Fibroblast of villous mesenchyme (primary cell): Measurements from ENCODE around the gene ATP6V1F. TPM values are rescaled to one million over a fixed set of nuclear protein-coding genes. Genes with fewer than 3 reads are reported as not detected.
A peak's percentile ranks its signal among the peaks of the same experiment; 100 is the strongest.

Source experiments
- DNase-seq: peaks from one replicate; pipeline ENCODE4 v3.0.0-alpha.2; 2010; ENCODE audit warnings: low read depth
- H3K4me3 ChIP-seq: 2 replicates; pipeline ENCODE4 v1.5.1; 2011; ENCODE audit warnings: low read depth, mild to moderate bottlenecking, low read length
- total RNA-seq: library from RNA; depleted of rRNA; stranded (reverse); fragments of >200 nt; gene quantifications from 2 replicates; pipeline ENCODE4 v1.2.3, GENCODE V29; 2012
- TF ChIP-seq, protein P1 (sequence below): IDR thresholded peaks from 2 replicates; pipeline ENCODE4 v1.5.1; 2012; ENCODE audit warnings: low read depth, mild to moderate bottlenecking, low read length; ENCODE audit not compliant: insufficient read depth

ATP6V1F gene
- total RNA-seq, 1 donor = 82.5 TPM

DNA sequence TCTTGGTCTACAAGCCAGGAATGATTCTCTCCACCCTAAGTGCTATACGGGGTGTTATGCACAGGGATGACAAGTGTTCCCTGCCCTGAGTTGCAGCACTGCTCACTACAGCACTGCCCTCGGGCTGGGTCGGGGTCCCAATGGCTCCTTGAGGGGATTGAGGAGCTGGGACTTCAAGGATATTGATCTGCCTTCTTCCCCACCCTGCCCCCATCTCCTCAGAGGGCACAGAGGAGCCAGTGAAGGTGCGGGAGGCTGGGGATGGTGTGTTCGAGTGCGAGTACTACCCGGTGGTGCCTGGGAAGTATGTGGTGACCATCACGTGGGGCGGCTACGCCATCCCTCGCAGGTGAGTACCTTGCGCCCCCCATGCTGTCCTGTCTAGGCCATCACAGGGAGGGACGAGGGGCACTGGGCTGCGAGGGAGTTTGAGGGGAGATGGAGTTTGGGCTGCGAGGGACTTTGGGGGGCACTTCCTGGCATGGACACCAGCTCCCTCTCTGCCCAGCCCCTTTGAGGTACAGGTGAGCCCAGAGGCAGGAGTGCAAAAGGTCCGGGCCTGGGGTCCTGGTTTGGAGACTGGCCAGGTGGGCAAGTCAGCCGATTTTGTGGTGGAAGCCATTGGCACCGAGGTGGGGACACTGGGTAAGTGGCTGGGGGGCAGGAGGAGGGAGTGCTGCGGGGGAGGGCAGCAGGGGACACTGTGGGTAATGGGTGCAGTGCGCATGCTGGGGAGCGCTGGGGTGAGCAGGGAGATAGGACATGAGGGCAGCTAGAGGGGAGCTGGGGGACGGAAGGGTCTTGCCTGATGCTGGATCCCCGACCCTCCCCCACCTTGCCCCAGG lies 22.1 kb upstream of the ATP6V1F start:
- DNase-seq = no peak
- H3K4me3 ChIP-seq = no peak overlapping the region
- TF ChIP-seq, protein P1, sequence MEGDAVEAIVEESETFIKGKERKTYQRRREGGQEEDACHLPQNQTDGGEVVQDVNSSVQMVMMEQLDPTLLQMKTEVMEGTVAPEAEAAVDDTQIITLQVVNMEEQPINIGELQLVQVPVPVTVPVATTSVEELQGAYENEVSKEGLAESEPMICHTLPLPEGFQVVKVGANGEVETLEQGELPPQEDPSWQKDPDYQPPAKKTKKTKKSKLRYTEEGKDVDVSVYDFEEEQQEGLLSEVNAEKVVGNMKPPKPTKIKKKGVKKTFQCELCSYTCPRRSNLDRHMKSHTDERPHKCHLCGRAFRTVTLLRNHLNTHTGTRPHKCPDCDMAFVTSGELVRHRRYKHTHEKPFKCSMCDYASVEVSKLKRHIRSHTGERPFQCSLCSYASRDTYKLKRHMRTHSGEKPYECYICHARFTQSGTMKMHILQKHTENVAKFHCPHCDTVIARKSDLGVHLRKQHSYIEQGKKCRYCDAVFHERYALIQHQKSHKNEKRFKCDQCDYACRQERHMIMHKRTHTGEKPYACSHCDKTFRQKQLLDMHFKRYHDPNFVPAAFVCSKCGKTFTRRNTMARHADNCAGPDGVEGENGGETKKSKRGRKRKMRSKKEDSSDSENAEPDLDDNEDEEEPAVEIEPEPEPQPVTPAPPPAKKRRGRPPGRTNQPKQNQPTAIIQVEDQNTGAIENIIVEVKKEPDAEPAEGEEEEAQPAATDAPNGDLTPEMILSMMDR = no peak

GRCh38 chr7:128841171-128841690 lies 21.4 kb upstream of the ATP6V1F start:
- no peak overlapping the region for H3K4me3 ChIP-seq
- DNase-seq = no peak
- TF ChIP-seq, protein P1 = no peak

DNA sequence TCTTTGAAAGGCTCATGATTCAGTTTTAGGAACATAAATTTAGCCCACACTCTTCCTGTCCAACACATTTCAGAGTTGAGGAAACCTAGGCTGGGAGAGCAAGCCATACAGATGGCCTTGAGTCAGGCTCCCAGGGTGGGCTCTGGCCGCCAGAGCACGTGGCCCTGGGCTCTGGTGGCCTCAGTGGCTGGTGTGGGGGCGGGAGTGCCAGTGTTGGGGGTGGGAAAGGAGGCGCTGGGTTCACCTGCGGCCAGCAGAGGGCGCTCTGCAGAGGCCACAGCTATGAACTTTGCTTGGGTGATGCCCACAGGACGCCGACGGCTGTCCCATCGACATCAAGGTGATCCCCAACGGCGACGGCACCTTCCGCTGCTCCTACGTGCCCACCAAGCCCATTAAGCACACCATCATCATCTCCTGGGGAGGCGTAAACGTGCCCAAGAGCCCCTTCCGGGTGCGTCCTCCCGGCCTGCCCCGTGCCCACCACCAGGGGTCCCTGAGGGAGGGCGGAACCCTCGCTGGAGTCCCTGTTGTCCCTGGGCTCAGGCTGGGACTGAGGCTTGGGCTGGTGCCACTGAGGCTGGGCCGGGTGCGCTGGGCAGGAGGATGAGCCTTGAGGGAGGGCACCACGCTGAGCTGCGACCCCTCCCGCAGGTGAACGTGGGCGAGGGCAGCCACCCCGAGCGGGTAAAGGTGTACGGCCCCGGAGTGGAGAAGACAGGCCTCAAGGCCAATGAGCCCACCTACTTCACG lies 20.6 kb upstream of the ATP6V1F start:
- DNase-seq = no peak
- TF ChIP-seq, protein P1 = peak; percentile 60
- H3K4me3 ChIP-seq = no peak overlapping the region

- TF ChIP-seq, protein P1 = no peak
- H3K4me3 ChIP-seq = no peak overlapping the region
- no peak for DNase-seq
Measured at GRCh38 chr7:128842674-128843641, 19.7 kb upstream of the ATP6V1F start.

DNA sequence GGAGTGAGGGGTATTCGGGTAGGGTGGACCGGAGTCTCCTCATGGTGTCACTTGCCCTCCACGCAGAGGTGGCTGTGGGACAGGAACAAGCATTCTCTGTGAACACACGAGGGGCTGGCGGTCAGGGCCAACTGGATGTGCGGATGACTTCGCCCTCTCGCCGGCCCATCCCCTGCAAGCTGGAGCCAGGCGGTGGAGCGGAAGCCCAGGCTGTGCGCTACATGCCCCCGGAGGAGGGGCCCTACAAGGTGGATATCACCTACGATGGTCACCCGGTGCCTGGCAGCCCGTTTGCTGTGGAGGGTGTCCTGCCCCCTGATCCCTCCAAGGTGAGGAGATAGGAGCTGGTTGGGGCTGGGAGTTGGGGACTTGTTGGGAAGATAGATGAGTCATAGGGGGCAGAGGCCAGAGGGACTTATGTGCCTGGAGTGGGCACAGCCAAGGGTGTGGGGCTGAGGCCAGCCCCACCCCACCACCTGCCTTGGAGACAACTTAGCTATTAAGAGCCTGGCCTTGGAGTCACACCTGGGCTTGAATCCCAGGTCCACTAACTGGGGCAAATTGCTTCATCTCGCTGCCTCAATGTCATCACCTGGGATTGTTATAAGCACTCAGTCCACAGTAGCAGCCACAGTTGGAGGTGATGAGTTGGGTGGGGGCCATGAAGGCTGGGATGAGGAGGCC lies 18.6 kb upstream of the ATP6V1F start:
- no peak for DNase-seq
- TF ChIP-seq, protein P1 = no peak
- H3K4me3 ChIP-seq = no peak overlapping the region
